GM19240 (cell line): ENCODE results near the gene RAB7B.

Experiments
- DNase-seq: peaks from one replicate; pipeline ENCODE4 v3.0.0; 2011; ENCODE audit warnings: low spot score; ENCODE audit not compliant: insufficient read length

Gene RAB7B

GRCh38 chr1:205929496-205930194 is 73.5 kb downstream of the RAB7B start:
- DNase-seq: no peak

- DNase-seq: no peak
Observed at GRCh38 chr1:205928317-205928716, 74.9 kb downstream of the RAB7B start.

- DNase-seq: no peak
Observed at GRCh38 chr1:205927676-205928075, 75.5 kb downstream of the RAB7B start.

- no peak for DNase-seq
Observed at GRCh38 chr1:205927247-205927646, 75.9 kb downstream of the RAB7B start.
